Activated CD8-positive, alpha-beta memory T cell treated with anti-CD3 and anti-CD28 coated beads for 4 hours (primary cell): ENCODE data around the gene GEMIN4.

Source experiments
- DNase-seq, 2 donors: peaks; one replicate each; pipeline ENCODE4 v3.0.0-alpha.2; 2020; ENCODE audit warnings: low read depth in 2 of 2

GEMIN4 gene

GRCh38 chr17:742147-742793 lies 9.8 kb downstream of the GEMIN4 start:
- DNase-seq = no peak

DNA sequence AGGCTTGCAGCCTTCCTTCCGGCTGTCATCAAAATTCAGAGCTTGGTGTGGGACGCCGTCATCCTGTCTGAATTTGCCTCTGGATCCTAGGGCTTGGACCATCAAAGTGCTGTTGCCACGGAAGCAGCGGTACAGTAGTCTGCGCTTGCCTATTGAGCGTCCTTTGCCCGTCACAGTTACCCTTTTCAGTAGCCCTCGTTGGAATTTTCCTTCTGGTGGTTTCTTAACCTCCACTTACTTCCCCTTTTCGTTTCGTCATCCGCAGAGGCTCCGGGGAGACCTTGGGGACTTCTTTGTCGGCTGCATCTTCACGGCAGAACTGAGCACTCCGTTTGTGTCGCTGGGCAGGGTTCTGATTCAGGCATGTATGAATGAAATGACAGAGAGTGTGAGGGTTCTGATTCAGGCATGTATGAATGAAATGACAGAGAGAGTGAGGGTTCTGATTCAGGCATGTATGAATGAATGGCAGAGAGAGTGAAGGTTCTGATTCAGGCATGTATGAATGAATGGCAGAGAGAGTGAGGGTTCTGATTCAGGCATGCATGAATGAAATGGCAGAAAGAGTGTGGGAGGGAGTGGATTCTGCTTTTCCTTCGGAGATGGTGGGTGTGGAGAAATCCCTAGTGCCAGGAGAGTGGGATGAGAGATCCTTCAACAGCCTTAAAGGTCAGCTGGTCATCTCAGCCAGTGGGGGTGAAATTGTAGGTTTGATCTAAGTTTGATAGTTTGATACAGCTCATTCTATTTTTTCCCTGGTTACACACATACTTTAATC lies 11.6 kb downstream of the GEMIN4 start:
- no peak for DNase-seq

GRCh38 chr17:737561-738113 lies 14.4 kb downstream of the GEMIN4 start:
- DNase-seq = no peak

DNA sequence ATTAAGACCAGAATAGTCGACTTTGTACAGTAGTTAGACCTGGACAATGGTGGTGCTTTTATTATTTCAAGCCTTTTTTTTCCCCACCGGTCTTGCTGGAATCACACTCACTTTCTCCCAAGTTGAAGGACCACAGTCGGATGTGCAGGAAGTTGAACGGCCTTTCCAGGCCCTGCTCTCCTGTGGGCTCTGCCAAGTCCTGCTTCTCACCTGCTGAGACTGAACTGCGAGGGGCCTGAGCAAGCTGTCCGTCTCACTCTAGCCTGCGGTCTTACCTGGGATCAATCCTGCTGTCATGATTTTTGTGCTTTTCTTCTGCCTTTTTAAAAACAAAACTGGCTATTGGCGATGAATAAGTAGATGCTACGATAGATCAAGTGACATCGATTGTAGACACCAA lies 18.3 kb downstream of the GEMIN4 start:
- DNase-seq = no peak

DNA sequence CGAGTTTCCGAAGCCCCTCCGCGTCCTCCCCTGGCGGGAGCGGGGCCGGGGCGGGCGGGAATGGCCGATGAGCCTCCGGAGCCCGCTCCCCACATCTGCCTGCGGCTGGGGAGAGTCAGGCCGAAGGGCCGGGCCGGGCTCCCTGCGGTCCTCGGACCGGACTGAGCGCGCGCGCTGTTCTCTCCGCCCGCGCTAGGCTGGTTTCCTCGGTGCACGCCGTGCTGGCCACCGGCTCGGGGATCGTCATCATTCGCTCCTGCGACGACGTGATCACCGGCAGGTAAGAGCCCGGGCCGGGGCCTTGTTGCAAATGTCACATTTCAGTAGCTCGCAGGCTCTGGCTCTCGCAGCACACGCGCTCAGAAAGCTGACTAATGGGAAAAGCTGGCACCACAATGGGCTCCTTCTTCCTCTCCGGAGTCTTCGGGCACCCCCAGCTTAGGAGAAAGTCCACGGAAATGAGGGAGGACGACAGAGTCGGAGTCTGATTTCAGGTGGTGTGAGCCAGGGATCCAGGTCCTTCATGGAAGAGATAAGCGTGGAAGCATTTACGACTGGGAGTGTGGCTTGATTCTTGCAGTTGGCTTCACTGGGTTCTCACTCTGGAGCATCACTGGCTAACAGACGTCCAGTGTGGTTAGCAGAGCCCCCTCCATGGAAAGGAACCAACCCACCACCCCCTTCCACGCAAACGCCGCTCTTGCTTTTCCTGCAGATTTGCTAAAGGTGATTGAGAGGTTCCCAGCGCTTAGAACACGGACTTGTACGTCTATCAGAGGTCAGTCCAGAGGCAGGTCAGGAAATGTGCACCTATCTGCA lies 19.0 kb downstream of the GEMIN4 start:
- no peak for DNase-seq

GRCh38 chr17:732067-732901 lies 19.8 kb downstream of the GEMIN4 start, which contains the start of gene TLCD3A:
Gene TLCD3A (plus strand): TSS chr17:732596. CDS start chr17:732648, 52 bp downstream.
- no peak for DNase-seq

GRCh38 chr17:731644-732066 lies 20.4 kb downstream of the GEMIN4 start:
- DNase-seq = no peak

- no peak for DNase-seq
Observed at GRCh38 chr17:728911-729310, 23.2 kb downstream of the GEMIN4 start.

- no peak for DNase-seq
Observed at GRCh38 chr17:726271-726919, 25.7 kb downstream of the GEMIN4 start.

DNA sequence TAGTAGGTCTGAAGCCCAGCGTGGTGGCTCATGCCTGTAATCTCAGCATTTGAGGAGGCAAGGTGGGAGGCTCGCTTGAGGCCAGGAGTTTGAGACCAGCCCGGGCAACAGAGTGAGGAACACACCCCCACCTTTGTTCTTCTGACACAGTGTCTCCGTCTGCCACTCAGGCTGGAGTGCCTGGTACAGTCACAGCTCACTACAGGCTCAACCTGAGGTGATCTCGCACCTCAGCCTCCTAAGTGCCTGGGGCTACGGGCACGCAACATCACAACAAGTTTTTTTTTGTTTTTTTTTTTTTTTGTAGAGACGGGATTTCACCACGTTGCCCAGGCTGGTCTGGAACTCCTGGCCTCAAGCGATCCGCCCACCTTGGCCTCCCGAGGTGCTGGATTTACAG lies 26.3 kb downstream of the GEMIN4 start:
- no peak for DNase-seq

GRCh38 chr17:725084-725483 lies 27.0 kb downstream of the GEMIN4 start:
- no peak for DNase-seq

- DNase-seq = no peak
Observed at GRCh38 chr17:721540-721937, 30.5 kb downstream of the GEMIN4 start.

DNA sequence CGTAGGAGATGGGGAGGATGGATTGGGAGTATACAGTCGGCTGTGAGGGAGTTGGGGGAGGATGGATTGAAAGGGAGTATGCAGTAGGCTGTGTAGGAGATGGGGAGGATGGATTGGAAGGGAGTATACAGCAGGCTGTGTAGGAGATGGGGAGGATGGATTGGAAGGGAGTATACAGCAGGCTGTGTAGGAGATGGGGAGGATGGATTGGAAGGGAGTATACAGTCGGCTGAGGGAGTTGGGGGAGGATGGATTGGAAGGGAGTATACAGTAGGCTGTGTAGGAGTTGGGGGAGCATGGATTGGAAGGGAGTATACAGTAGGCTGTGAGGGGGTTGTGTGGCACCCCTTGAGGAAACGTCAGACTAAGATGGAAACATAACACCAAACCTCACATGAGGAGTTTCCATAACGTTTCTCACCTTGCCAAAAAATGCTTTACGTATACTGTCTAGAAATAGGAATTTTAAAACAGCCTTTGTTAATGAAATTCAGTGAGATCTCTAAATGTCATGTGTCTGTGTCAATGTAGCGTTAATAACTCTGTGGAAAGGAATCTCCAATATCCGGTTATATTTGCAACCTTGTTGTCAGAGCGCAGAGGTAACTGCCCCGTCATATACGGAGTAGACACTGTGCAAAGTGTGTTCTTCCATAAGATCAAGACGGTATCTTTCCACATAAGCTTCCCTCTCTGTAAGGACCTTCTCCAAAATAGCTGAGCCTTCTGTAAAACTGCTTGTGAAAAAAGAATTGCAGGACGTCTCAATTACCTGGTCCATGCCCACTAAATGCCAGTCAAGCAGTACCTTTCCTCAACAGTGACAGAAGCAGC lies 31.1 kb downstream of the GEMIN4 start:
- no peak for DNase-seq

- DNase-seq = no peak
Observed at GRCh38 chr17:718075-718474, 34.0 kb downstream of the GEMIN4 start.

DNA sequence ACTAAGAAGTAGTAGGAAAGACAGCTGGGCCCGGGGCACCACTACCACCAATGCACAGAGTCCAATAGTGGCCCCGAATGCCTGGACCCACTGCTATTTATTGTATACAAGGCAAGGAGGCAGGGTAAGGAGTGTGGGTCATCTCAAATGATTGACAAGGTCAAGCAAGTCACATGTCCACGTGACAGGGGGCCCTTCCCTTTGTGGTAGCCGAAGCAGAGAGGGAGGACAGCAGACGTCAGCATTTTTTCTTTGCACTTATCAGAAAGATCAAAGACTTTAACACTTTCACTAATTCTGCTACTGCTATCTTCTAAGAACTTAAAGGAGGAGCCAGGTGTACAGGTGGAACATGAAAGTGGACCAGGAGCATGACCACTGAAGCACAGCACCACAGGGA lies 43.9 kb downstream of the GEMIN4 start:
- no peak for DNase-seq

GRCh38 chr17:705863-706262 lies 46.2 kb downstream of the GEMIN4 start:
- DNase-seq = no peak

DNA sequence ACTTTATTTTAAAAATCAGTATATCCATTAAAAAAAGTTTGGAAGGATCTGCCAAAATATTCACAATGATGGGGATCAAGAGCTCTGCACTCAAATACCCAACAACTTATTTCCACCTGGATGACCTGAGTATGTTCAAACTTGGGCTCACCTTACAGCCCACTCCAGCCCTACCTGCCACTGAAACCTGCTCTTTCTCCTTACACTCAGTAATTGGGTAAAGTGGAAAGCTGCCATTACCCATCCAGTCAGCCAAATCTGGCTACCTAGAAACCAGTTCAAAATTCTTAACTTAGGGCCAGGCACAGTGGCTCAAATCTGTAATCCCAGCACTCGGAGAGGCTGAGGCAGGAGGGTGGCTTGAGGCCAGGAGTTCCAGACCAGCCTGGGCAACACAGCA lies 47.1 kb downstream of the GEMIN4 start:
- no peak for DNase-seq

- no peak for DNase-seq
Observed at GRCh38 chr17:704111-704864, 47.8 kb downstream of the GEMIN4 start.
